Measurements from ENCODE around the gene ADORA3. TPM values are rescaled to one million over a fixed set of nuclear protein-coding genes. Genes with fewer than 3 reads are reported as not detected.
A peak's percentile ranks its signal among the peaks of the same experiment; 100 is the strongest.

ADORA3 gene
- total RNA-seq, 2 donors from 2014 or later = 2.0 to 11.3 TPM

DNA sequence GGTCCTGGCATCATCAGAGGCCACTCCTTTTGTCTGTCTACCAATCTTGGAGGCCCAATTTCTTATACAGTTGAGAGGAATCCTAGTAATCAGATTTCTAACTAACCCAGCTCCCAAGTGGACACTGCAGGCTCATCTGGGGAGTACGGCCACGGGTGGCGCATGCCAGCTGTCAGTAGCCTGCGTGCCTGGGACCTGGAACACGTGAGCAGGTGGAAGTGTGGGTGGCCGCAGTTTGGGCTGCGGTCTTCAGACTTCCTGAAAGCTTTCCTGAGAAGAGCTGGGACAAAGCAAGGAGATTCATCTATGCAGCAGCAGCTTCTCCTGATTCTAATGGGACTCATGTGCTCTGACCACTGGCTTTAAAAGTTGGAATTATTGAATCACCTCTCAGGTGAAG is 12.4 kb downstream of the ADORA3 start:
- peak; percentile 57 for DNase-seq (ENCODE audit: low spot score)
- H3K9me3 ChIP-seq = no peaks in the 10 kb centered on the region
- no peaks in the 10 kb centered on the region for H3K36me3 ChIP-seq
- TF ChIP-seq CTCF (IDR thresholded peaks at IDR 0.05) = no peak
- H3K27me3 ChIP-seq = no peaks in the 10 kb centered on the region
- H3K4me3 ChIP-seq = no peak overlapping the region
- H3K27ac ChIP-seq = peak overlapping the region in 1 of 2 donors; percentile 48
- no peaks in the 10 kb centered on the region for H3K4me1 ChIP-seq

DNA sequence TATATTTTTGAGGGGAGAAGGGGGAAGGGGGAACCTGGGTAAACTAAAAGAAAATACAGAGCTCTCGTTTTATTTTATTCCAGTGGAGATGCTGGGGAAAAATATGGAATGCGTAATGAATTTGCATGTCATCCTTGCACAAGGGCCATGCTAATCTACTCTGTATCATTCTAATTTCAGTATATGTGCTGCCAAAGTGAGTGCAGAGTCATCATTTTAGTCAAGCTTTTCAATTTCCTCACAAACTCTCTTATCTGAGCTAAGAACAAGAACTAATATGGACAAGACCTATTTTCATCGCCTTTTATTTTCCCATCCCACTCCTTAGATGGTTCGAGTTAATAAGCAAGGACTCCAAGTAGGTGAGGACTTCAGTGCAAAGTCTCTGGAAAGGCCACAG is 13.2 kb downstream of the ADORA3 start:
- no peak for TF ChIP-seq CTCF (IDR thresholded peaks at IDR 0.05)
- Histone ChIP-seq H3K36me3 (no peaks in the 10 kb centered on the region), H3K9me3 (no peaks in the 10 kb centered on the region), H3K4me3 (no peak overlapping the region), H3K27me3 (no peaks in the 10 kb centered on the region), H3K27ac (peak overlapping the region; percentile 42 to 48), H3K4me1 (no peaks in the 10 kb centered on the region)
- DNase-seq (ENCODE audit: low spot score) = no peak

GRCh38 chr1:111489604-111490003 is 13.8 kb downstream of the ADORA3 start:
- H3K4me1 ChIP-seq = no peaks in the 10 kb centered on the region
- no peaks in the 10 kb centered on the region for H3K9me3 ChIP-seq
- no peaks in the 10 kb centered on the region for H3K27me3 ChIP-seq
- no peak overlapping the region for H3K4me3 ChIP-seq
- peak; percentile 60 for DNase-seq (ENCODE audit: low spot score)
- H3K27ac ChIP-seq = peak overlapping the region; percentile 15 to 58
- TF ChIP-seq CTCF (IDR thresholded peaks at IDR 0.05) = no peak
- no peaks in the 10 kb centered on the region for H3K36me3 ChIP-seq

GRCh38 chr1:111488669-111489068 is 14.8 kb downstream of the ADORA3 start:
- H3K4me1 ChIP-seq = peaks cover 0 to 5% of the 10 kb centered on the region in 2 donors
- no peaks in the 10 kb centered on the region for H3K9me3 ChIP-seq
- H3K4me3 ChIP-seq = no peak overlapping the region
- H3K27me3 ChIP-seq = no peaks in the 10 kb centered on the region
- H3K36me3 ChIP-seq = no peaks in the 10 kb centered on the region
- peak overlapping the region in 1 of 2 donors; percentile 58 for H3K27ac ChIP-seq
- TF ChIP-seq CTCF (IDR thresholded peaks at IDR 0.05) = no peak
- no peak for DNase-seq (ENCODE audit: low spot score)

DNA sequence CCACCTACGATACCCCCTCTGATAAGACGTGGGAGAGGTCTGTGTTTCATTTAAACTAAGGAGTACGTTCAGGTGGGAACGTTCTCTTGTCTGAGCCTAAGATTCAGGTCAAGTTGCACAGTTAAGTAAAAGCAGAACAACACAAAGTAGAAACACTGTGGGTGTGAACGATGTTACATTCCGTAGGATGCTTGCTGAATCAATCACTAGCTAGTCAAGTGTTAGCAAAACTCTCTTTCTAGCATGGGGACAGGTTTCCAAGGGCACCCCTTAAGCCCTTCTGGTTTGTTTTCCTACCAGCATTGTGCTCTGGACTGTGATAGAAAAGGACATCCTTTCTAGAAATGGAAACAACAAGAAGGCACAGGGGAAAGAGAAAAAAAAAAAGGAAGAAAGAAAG is 16.3 kb downstream of the ADORA3 start:
- Histone ChIP-seq H3K27me3 (no peaks in the 10 kb centered on the region), H3K9me3 (no peaks in the 10 kb centered on the region), H3K4me1 (peaks cover 0 to 9% of the 10 kb centered on the region in 2 donors), H3K27ac (no peak overlapping the region), H3K36me3 (no peaks in the 10 kb centered on the region), H3K4me3 (no peak overlapping the region)
- no peak for DNase-seq (ENCODE audit: low spot score)
- TF ChIP-seq CTCF (IDR thresholded peaks at IDR 0.05) = no peak

- H3K9me3 ChIP-seq = no peaks in the 10 kb centered on the region
- no peaks in the 10 kb centered on the region for H3K36me3 ChIP-seq
- no peak for DNase-seq (ENCODE audit: low spot score)
- peaks cover 0 to 14% of the 10 kb centered on the region in 2 donors for H3K4me1 ChIP-seq
- TF ChIP-seq CTCF (IDR thresholded peaks at IDR 0.05) = no peak
- no peak overlapping the region for H3K4me3 ChIP-seq
- H3K27me3 ChIP-seq = no peaks in the 10 kb centered on the region
- no peak overlapping the region for H3K27ac ChIP-seq
Measured at GRCh38 chr1:111486431-111486830, 17.0 kb downstream of the ADORA3 start.
